Testis (tissue), 2 donors: Measurements from ENCODE around the gene TMOD2.

Source experiments
- CTCF ChIP-seq, 3 experiments: fragments of 450-650 bp in 2 of 3; fragments of 200-600 bp in 1 of 3; sonication (generic) in 1 of 3; IDR thresholded peaks; one replicate each; pipeline ENCODE4 v1.5.1; 2016 to 2019; ENCODE audit warnings: antibody characterized with exemption in 3 of 3, mild to moderate bottlenecking in 2 of 3, moderate library complexity in 1 of 3
- POLR2A ChIP-seq: fragments of 450-650 bp; IDR thresholded peaks from one replicate; pipeline ENCODE4 v1.6.1; 2017; ENCODE audit warnings: antibody characterized with exemption, mild to moderate bottlenecking, moderate library complexity

GRCh38 chr15:51749307-51749706 lies 2.1 kb upstream of the TMOD2 start:
- no peak for TF ChIP-seq POLR2A
- no peak for TF ChIP-seq CTCF (IDR thresholded peaks at IDR 0.05)
